HG03575 (cell line): ENCODE data around the gene PCCA.
"Not testable (repeated sequence)": the region's sequence is repeated elsewhere in the genome, so short reads cannot be mapped to it uniquely, and the experiment has no call there.

Experiments
- ATAC-seq: cut with Tn5 transposase; IDR thresholded peaks from one replicate; pipeline ENCODE4 v1.9.1; 2021; ENCODE audit not compliant: unreplicated experiment, insufficient number of reproducible peaks, low FRiP score; ENCODE audit errors: extremely low read depth

Gene PCCA

GRCh38 chr13:100095498-100095897 is 6.6 kb downstream of the PCCA start:
- ATAC-seq = no peak

- no peak for ATAC-seq
These were observed 7.6 kb downstream of the PCCA start for GRCh38 chr13:100096526-100096925.

- ATAC-seq = no peak
These were observed 8.9 kb downstream of the PCCA start for GRCh38 chr13:100097821-100098220.

GRCh38 chr13:100098445-100099116 is 9.7 kb downstream of the PCCA start:
- no peak for ATAC-seq

GRCh38 chr13:100099117-100099445 is 10.2 kb downstream of the PCCA start:
- not testable (repeated sequence) for ATAC-seq

GRCh38 chr13:100100115-100100879 is 11.4 kb downstream of the PCCA start:
- ATAC-seq = no peak

GRCh38 chr13:100102042-100102441 is 13.1 kb downstream of the PCCA start:
- no peak for ATAC-seq

GRCh38 chr13:100106005-100106404 is 17.1 kb downstream of the PCCA start:
- ATAC-seq = no peak

- no peak for ATAC-seq
These were observed 17.8 kb downstream of the PCCA start for GRCh38 chr13:100106705-100107104.

GRCh38 chr13:100108913-100109507 is 20.1 kb downstream of the PCCA start:
- no peak for ATAC-seq

GRCh38 chr13:100110269-100110668 is 21.4 kb downstream of the PCCA start:
- ATAC-seq = no peak

- ATAC-seq = no peak
These were observed 23.4 kb downstream of the PCCA start for GRCh38 chr13:100112186-100112838.

GRCh38 chr13:100115693-100116254 is 26.9 kb downstream of the PCCA start:
- ATAC-seq = no peak

- ATAC-seq = no peak
These were observed 35.4 kb downstream of the PCCA start for GRCh38 chr13:100124265-100124664.

- ATAC-seq = no peak
These were observed 37.1 kb downstream of the PCCA start for GRCh38 chr13:100125946-100126345.

GRCh38 chr13:100128373-100128772 is 39.5 kb downstream of the PCCA start:
- no peak for ATAC-seq

- ATAC-seq = no peak
These were observed 39.9 kb downstream of the PCCA start for GRCh38 chr13:100128838-100129237.

- no peak for ATAC-seq
These were observed 40.7 kb downstream of the PCCA start for GRCh38 chr13:100129605-100130004.

- ATAC-seq = no peak
These were observed 41.2 kb downstream of the PCCA start for GRCh38 chr13:100130092-100130491.
